BE2C (cell line): Measurements from ENCODE around the gene NELFA. TPM values are rescaled to one million over a fixed set of nuclear protein-coding genes. Genes with fewer than 3 reads are reported as not detected.

Experiments used
- DNase-seq: peaks from one replicate; pipeline ENCODE4 v3.0.0-alpha.2; 2020
- H3K27me3 ChIP-seq: fragments of 250-450 bp; sonication (Bioruptor Pico); 2 replicates; pipeline ENCODE4 v1.5.1; 2020; ENCODE audit warnings: mild to moderate bottlenecking
- H3K36me3 ChIP-seq: fragments of 250-450 bp; sonication (Bioruptor Pico); 2 replicates; pipeline ENCODE4 v1.5.1; 2020; ENCODE audit warnings: mild to moderate bottlenecking
- H3K4me1 ChIP-seq: fragments of 250-450 bp; sonication (Bioruptor Pico); 2 replicates; pipeline ENCODE4 v1.5.1; 2020
- H3K4me3 ChIP-seq: 2 replicates; pipeline ENCODE4 v1.5.1; 2011; ENCODE audit warnings: low read depth, low read length
- H3K9me3 ChIP-seq: fragments of 250-450 bp; sonication (Bioruptor Pico); 2 replicates; pipeline ENCODE4 v1.5.1; 2020
- polyA plus RNA-seq: library from polyadenylated mRNA; unstranded; fragments of >200 nt; gene quantifications from one replicate; pipeline ENCODE4 v1.2.1, GENCODE V29; 2012; ENCODE audit warnings: low read depth, missing spikeins; ENCODE audit not compliant: insufficient read length, insufficient read depth
- TF ChIP-seq, protein P1 (sequence below): IDR thresholded peaks from 2 replicates; pipeline ENCODE4 v1.5.1; 2012; ENCODE audit warnings: mild to moderate bottlenecking, low read depth, low read length

NELFA gene
- polyA plus RNA-seq = 102 TPM

DNA sequence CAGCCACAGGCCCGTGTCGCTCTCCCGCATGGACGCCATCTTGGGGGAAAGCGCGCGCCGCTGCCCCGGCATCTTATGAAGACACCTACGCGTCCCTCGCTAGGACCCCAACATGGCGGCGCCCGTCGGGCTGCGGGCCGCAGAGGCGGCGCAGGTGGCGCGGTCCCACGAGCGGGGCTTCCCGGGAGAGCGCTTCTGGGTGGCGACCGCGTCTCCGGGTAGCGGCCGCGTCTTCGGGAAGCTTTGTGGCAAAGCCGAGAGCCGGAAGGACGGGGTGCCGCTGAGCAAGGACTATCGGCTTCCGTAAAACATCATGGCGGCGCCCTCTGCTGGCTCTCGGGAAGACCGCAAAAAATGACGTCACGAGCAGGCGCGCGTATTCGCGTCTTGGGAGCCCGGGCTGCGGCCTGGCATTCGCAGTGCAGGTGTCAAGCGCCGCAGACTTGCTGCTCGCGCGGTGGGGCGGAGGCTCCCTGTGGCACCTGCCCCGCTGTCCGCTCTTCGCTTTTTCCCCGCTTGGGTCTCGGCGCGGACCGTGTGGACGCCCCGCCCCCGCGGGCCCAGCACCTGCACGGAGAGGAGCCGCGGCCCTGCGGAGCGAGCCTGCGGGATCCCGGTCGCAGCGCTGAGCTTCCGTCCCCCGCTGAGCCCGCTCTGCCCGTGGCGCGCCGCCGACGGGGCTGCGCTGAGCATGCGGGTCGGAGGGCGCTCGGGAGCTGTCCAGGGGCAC lies at the start of gene NELFA:
TSS of gene NELFA (minus strand) at position 54 of the 730 bp plus-strand sequence. CDS start at position 39, 15 bp downstream.
- Histone ChIP-seq H3K27me3 (no peaks in the 10 kb centered on the region), H3K4me3 (peak within 1 kb of the TSS; percentile 87), H3K9me3 (no peaks in the 10 kb centered on the region), H3K4me1 (no peaks in the 10 kb centered on the region), H3K36me3 (peaks cover 13% of the 10 kb centered on the region)
- TF ChIP-seq, protein P1, sequence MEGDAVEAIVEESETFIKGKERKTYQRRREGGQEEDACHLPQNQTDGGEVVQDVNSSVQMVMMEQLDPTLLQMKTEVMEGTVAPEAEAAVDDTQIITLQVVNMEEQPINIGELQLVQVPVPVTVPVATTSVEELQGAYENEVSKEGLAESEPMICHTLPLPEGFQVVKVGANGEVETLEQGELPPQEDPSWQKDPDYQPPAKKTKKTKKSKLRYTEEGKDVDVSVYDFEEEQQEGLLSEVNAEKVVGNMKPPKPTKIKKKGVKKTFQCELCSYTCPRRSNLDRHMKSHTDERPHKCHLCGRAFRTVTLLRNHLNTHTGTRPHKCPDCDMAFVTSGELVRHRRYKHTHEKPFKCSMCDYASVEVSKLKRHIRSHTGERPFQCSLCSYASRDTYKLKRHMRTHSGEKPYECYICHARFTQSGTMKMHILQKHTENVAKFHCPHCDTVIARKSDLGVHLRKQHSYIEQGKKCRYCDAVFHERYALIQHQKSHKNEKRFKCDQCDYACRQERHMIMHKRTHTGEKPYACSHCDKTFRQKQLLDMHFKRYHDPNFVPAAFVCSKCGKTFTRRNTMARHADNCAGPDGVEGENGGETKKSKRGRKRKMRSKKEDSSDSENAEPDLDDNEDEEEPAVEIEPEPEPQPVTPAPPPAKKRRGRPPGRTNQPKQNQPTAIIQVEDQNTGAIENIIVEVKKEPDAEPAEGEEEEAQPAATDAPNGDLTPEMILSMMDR = peak; percentile 32; the same call in 1 of the 2 replicates
- peak; percentile 95 for DNase-seq

DNA sequence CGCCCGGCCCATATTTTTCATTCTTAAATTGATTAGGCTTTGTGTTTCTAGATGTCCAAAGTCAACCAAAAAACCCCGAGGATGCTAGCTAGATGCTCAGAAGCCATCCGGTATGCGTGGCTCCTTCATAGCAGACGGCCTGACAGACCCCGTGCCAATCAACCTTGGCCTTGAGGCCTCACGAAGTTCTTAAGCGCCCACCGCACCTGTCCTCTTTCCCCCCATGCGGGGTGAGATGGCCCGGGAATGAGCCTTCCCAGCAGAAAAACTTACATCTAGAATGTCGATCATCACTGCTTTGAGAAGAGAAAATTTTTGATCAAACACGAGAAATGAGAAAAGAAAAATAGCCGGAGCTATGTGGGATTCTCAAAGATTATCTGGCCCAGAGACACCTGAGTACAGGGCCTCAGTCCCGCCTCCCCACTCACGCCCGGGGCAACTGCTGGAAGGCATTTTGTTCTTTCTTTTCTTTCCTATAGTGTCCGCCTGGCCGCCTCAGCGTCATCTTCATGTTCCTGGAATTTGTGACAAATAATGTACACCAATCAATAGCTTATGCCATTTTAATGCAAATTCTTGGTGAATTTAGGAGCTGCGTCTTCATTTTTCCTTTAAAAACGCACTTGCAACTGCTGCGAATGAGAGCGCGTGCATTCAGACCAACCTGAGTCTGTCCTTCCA lies 48.8 kb upstream of the NELFA start:
- no peak for DNase-seq
- Histone ChIP-seq H3K27me3 (peaks cover 8% of the 10 kb centered on the region), H3K4me3 (no peak overlapping the region), H3K9me3 (no peaks in the 10 kb centered on the region; the same call in 1 of the 2 replicates), H3K4me1 (no peaks in the 10 kb centered on the region), H3K36me3 (no peaks in the 10 kb centered on the region; the same call in 1 of the 2 replicates)
- TF ChIP-seq, protein P1 = no peak

DNA sequence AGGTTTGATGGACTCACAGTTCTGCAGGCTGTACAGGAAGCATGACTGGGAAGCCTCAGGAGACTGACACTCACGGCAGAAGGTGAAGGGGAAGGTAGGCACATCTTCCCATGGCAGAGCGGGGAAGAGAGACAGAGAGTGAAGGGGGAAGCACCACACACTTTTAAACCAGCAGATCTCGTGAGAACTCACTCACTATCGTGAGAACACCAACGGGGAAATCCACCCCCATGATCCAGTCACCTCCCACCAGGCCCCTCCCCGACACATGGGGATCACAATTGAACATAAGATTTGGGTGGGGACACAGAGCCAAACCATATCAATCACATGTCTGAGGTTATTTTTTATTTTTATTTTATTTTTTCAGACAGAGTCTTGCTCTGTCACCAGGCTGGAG lies 45.4 kb upstream of the NELFA start:
- no peaks in the 10 kb centered on the region; the same call in 1 of the 2 replicates for H3K9me3 ChIP-seq
- no peaks in the 10 kb centered on the region for H3K36me3 ChIP-seq
- H3K4me3 ChIP-seq = no peak overlapping the region
- peaks cover 8% of the 10 kb centered on the region for H3K27me3 ChIP-seq
- no peak for DNase-seq
- TF ChIP-seq, protein P1 = no peak
- no peaks in the 10 kb centered on the region for H3K4me1 ChIP-seq

DNA sequence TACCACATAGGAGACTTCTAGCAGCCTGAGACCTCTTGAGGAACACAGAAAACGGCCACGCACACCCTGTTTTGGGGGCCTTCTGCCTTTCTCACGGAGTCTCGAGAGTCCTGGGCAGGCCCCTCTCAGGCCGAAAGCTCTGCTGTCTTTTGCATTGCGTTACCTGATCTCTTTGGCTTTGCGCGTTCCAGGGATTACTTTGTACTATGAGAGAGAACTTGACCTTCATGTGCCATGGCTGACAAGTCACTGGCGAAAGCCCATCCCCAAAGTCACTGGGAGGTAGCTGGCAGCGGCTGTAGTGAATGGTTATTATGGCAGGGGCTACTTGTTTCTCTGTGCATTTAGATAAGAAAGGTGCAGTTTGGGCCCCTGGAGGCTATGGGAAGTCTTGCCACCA lies 42.3 kb upstream of the NELFA start:
- Histone ChIP-seq H3K4me1 (no peaks in the 10 kb centered on the region), H3K9me3 (no peaks in the 10 kb centered on the region; the same call in 1 of the 2 replicates), H3K27me3 (peaks cover 3% of the 10 kb centered on the region), H3K36me3 (no peaks in the 10 kb centered on the region), H3K4me3 (no peak overlapping the region)
- TF ChIP-seq, protein P1 = no peak
- no peak for DNase-seq

DNA sequence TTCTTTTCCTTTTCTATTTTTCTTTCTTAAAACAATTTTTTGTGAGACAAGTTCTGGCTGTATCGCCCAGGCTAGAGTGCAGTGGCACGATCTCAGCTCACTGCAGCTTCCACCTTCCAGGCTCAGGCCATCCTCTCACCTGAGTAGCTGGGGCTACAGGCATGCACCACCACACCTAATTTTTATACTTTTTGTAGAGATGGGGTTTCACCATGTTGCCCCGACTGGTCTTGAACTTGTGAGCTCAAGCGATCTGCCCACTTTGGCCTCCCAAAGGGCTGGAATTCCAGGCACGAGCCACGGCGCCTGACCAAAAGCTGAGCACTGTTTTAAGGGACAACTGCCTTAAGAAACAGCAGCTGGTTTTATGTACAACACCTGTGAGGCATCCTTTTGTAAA lies 41.0 kb upstream of the NELFA start:
- H3K36me3 ChIP-seq = no peaks in the 10 kb centered on the region
- DNase-seq = no peak
- H3K4me1 ChIP-seq = no peaks in the 10 kb centered on the region
- H3K27me3 ChIP-seq = peaks cover 3% of the 10 kb centered on the region
- TF ChIP-seq, protein P1 = no peak
- H3K4me3 ChIP-seq = no peak overlapping the region
- peaks cover under 1% of the 10 kb centered on the region; the same call in 1 of the 2 replicates for H3K9me3 ChIP-seq
